Osteoblast (primary cell): ENCODE results near the gene LRP1B. TPM values are rescaled to one million over a fixed set of nuclear protein-coding genes. Genes with fewer than 3 reads are reported as not detected.

Source experiments
- DNase-seq: peaks from one replicate; pipeline ENCODE4 v3.0.0; 2011; ENCODE audit warnings: low spot score, mixed read lengths; ENCODE audit not compliant: insufficient read length; ENCODE audit errors: missing footprints
- H2AFZ ChIP-seq: 2 replicates; pipeline ENCODE4 v1.6.0; 2011; ENCODE audit warnings: mild to moderate bottlenecking, low read length
- H3K27ac ChIP-seq: 2 replicates; pipeline ENCODE4 v1.5.1; 2011; ENCODE audit warnings: mild to moderate bottlenecking, low read depth, low read length, moderate library complexity
- H3K27me3 ChIP-seq: 2 replicates; pipeline ENCODE4 v1.6.0; 2012; ENCODE audit warnings: mild to moderate bottlenecking, control low read depth, inconsistent platforms, low read length, moderate library complexity; ENCODE audit not compliant: insufficient read depth
- H3K36me3 ChIP-seq: 2 replicates; pipeline ENCODE4 v1.5.1; 2011; ENCODE audit warnings: mild to moderate bottlenecking, low read length, control low read depth, moderate library complexity; ENCODE audit not compliant: insufficient read depth
- H3K4me1 ChIP-seq: 2 replicates; pipeline ENCODE4 v1.5.1; 2011; ENCODE audit warnings: mild to moderate bottlenecking, low read length, control low read depth, moderate library complexity; ENCODE audit not compliant: insufficient read depth
- H3K4me2 ChIP-seq: 2 replicates; pipeline ENCODE4 v1.6.0; 2011; ENCODE audit warnings: mild to moderate bottlenecking, low read length; ENCODE audit not compliant: insufficient read depth
- H3K4me3 ChIP-seq: fragments of 200-600 bp; sonication (generic); 3 replicates; pipeline ENCODE4 v1.5.1; 2012; ENCODE audit warnings: mild to moderate bottlenecking, low read length, inconsistent platforms; ENCODE audit not compliant: insufficient read depth
- H3K79me2 ChIP-seq: 2 replicates; pipeline ENCODE4 v1.6.0; 2012; ENCODE audit warnings: mild to moderate bottlenecking, low read length, control low read depth, inconsistent platforms; ENCODE audit not compliant: insufficient read depth
- H3K9me3 ChIP-seq: 2 replicates; pipeline ENCODE4 v1.5.1; 2011; ENCODE audit warnings: low read depth, low read length, control low read depth
- H4K20me1 ChIP-seq: 2 replicates; pipeline ENCODE4 v1.6.0; 2012; ENCODE audit warnings: mild to moderate bottlenecking, low read length, control low read depth; ENCODE audit not compliant: insufficient read depth
- CTCF ChIP-seq: IDR thresholded peaks from 2 replicates; pipeline ENCODE4 v1.5.1; 2011; ENCODE audit warnings: mild to moderate bottlenecking, low read depth, low read length, moderate library complexity; ENCODE audit errors: extremely low read depth
- total RNA-seq: library from RNA; depleted of rRNA; stranded (reverse); fragments of >200 nt; gene quantifications from 2 replicates; pipeline ENCODE4 v1.2.3, GENCODE V29; 2012

LRP1B gene
- total RNA-seq, 1 donor: not detected

- Histone ChIP-seq H3K9me3 (peaks cover 2% of the 10 kb centered on the region), H3K4me2 (no peak overlapping the region), H2AFZ (no peak overlapping the region), H3K4me3 (no peak overlapping the region), H3K79me2 (no peaks in the 10 kb centered on the region), H3K27me3 (no peaks in the 10 kb centered on the region), H3K36me3 (no peaks in the 10 kb centered on the region), H4K20me1 (no peaks in the 10 kb centered on the region), H3K27ac (no peak overlapping the region), H3K4me1 (no peaks in the 10 kb centered on the region)
- no peak for DNase-seq
- TF ChIP-seq CTCF: no peak
These were observed 438.0 kb downstream of the LRP1B start for GRCh38 chr2:141692829-141693228.

GRCh38 chr2:141676139-141676538, 454.7 kb downstream of the LRP1B start:
- Histone ChIP-seq H3K9me3 (peaks cover 3% of the 10 kb centered on the region), H4K20me1 (no peaks in the 10 kb centered on the region), H3K79me2 (no peaks in the 10 kb centered on the region), H3K4me1 (no peaks in the 10 kb centered on the region), H3K27me3 (no peaks in the 10 kb centered on the region), H2AFZ (no peak overlapping the region), H3K27ac (no peak overlapping the region), H3K36me3 (no peaks in the 10 kb centered on the region), H3K4me3 (no peak overlapping the region), H3K4me2 (no peak overlapping the region)
- no peak for TF ChIP-seq CTCF
- no peak for DNase-seq

GRCh38 chr2:141666191-141666590, 464.6 kb downstream of the LRP1B start:
- Histone ChIP-seq H3K27me3 (no peaks in the 10 kb centered on the region), H3K27ac (no peak overlapping the region), H3K4me1 (no peaks in the 10 kb centered on the region)

GRCh38 chr2:141660232-141660631, 470.6 kb downstream of the LRP1B start:
- Histone ChIP-seq H3K79me2 (no peaks in the 10 kb centered on the region), H3K36me3 (no peaks in the 10 kb centered on the region), H3K4me2 (no peak overlapping the region), H3K4me3 (no peak overlapping the region), H3K9me3 (no peaks in the 10 kb centered on the region), H4K20me1 (no peaks in the 10 kb centered on the region), H2AFZ (no peak overlapping the region), H3K27me3 (no peaks in the 10 kb centered on the region), H3K27ac (no peak overlapping the region), H3K4me1 (no peaks in the 10 kb centered on the region)
- TF ChIP-seq CTCF: no peak
- DNase-seq: no peak

More at GRCh38 chr2:141666191-141666590, 464.6 kb downstream of the LRP1B start:
- TF ChIP-seq CTCF: no peak
- Histone ChIP-seq H3K79me2 (no peaks in the 10 kb centered on the region), H2AFZ (no peak overlapping the region), H3K4me3 (no peak overlapping the region), H3K4me2 (no peak overlapping the region), H4K20me1 (no peaks in the 10 kb centered on the region), H3K36me3 (no peaks in the 10 kb centered on the region), H3K9me3 (no peaks in the 10 kb centered on the region)
- DNase-seq: no peak
